ENCODE measurements around the gene TSHZ3. TPM values are rescaled to one million over a fixed set of nuclear protein-coding genes. Genes with fewer than 3 reads are reported as not detected.

Gene TSHZ3
- total RNA-seq, 1 experiment from 2014 or later, result 0.05 TPM

DNA sequence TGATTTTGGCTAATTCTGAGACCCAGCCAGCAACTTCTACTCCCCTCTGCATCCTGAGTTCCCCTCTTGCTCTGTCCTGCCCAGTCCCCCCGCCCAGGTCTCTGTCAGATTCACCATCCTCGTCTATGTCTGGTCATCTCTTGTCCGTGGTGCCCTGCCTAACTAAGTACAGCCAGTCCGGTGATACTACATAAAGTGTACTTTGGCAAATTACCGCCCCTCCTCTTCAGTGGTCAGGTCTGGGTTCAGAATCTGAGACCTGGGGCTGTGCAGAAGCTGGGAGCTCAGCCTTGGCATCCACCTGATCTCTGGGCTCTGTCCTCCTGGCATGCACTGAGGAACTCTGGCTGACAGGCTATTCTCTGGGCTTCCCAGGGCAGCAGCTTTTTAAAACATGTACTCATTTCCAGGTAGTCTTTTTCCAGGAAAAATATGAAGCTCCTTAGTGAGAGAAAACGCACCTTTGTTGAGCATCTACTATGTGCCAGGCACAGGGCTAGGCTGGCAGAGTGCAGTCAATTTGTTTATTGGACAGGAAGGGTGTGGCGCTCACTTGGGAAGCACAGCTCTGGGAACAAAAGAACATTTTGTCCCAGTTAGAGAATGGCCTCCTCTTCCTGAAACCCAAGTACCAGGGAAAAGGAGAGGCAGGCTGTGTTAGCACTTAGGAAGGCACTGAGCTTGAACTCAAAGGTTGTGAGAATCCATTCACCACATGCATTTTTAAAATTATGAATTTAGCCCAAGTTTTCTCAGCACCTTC, 88.9 kb downstream of the TSHZ3 start (continued):
- TF ChIP-seq, protein P1, sequence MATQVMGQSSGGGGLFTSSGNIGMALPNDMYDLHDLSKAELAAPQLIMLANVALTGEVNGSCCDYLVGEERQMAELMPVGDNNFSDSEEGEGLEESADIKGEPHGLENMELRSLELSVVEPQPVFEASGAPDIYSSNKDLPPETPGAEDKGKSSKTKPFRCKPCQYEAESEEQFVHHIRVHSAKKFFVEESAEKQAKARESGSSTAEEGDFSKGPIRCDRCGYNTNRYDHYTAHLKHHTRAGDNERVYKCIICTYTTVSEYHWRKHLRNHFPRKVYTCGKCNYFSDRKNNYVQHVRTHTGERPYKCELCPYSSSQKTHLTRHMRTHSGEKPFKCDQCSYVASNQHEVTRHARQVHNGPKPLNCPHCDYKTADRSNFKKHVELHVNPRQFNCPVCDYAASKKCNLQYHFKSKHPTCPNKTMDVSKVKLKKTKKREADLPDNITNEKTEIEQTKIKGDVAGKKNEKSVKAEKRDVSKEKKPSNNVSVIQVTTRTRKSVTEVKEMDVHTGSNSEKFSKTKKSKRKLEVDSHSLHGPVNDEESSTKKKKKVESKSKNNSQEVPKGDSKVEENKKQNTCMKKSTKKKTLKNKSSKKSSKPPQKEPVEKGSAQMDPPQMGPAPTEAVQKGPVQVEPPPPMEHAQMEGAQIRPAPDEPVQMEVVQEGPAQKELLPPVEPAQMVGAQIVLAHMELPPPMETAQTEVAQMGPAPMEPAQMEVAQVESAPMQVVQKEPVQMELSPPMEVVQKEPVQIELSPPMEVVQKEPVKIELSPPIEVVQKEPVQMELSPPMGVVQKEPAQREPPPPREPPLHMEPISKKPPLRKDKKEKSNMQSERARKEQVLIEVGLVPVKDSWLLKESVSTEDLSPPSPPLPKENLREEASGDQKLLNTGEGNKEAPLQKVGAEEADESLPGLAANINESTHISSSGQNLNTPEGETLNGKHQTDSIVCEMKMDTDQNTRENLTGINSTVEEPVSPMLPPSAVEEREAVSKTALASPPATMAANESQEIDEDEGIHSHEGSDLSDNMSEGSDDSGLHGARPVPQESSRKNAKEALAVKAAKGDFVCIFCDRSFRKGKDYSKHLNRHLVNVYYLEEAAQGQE (IDR thresholded peaks at IDR 0.05; ENCODE audit: low read depth), result no peak

DNA sequence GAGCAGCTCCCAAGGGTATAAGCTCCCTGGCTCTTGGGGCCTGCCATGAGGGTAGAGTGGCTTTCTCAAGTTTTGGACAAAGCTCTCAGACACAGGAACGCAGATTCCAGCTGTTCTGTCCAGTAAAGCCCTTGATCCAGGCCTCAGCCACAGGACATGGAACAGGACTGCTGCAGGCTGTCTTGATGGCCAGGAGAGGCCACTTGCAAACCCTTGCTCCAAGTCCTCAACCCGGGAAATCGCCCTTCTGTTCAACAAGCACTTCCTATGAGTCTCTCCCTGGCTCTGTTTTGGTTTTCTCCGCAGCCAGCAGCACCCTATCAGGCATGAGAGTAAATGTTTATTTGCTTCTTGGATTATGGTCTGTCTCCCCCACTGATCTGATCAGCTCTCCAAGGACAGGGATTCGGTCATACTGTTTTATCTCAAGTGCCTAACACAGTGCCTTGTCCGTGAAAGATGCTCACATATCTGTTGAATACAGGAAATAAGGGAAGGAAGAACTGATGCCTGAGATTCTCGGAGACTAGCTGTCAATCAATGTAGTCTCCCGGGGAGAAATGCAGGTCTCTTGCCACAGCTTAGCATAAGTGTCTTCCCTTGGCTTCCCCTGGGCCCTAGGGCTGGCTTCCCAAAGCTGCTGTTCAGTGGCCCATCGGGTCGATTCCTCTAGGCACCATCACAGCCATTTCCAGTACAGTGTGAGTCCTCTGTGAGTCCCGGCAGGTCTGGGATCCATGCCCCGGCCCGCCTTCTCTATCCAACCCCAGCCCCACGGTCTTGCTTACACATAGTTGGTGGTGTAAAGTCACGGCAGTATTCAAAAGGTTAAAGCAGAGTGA, 90.8 kb downstream of the TSHZ3 start:
- TF ChIP-seq EZH2phosphoT487 (IDR thresholded peaks at IDR 0.05; ENCODE audit: borderline replicate concordance) (no peak), CBX3 (IDR thresholded peaks at IDR 0.05; ENCODE audit: low read depth) (no peak)
- TF ChIP-seq, protein P2, sequence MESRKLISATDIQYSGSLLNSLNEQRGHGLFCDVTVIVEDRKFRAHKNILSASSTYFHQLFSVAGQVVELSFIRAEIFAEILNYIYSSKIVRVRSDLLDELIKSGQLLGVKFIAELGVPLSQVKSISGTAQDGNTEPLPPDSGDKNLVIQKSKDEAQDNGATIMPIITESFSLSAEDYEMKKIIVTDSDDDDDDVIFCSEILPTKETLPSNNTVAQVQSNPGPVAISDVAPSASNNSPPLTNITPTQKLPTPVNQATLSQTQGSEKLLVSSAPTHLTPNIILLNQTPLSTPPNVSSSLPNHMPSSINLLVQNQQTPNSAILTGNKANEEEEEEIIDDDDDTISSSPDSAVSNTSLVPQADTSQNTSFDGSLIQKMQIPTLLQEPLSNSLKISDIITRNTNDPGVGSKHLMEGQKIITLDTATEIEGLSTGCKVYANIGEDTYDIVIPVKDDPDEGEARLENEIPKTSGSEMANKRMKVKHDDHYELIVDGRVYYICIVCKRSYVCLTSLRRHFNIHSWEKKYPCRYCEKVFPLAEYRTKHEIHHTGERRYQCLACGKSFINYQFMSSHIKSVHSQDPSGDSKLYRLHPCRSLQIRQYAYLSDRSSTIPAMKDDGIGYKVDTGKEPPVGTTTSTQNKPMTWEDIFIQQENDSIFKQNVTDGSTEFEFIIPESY (IDR thresholded peaks at IDR 0.05; ENCODE audit: extremely low read depth, insufficient replicate concordance, low read length), result no peak
- DNase-seq (ENCODE audit: low read depth, low spot score) (no peak), ATAC-seq (no peak)
- no peak overlapping the region for H3K4me2 ChIP-seq (ENCODE audit: low read length)
- intact Hi-C loops (cut with micrococcal nuclease), result no loop called here
- H3K9me2 ChIP-seq (ENCODE audit: insufficient read depth), result no peaks in the 10 kb centered on the region
- no peaks in the 10 kb centered on the region for H3K79me2 ChIP-seq (ENCODE audit: insufficient read depth, low read length)
- ChIA-PET CTCF (no interaction called here), POLR2A (no interaction called here), RAD21 (ENCODE audit: low non-redundant PET in 1 of 2, low total read pairs in 2 of 2, uncharacterized antibody in 2 of 2, unreplicated experiment in 2 of 2) (interaction anchor here in 1 of 2 experiments (0.6 kb wide), 1 partner anchor 1243 kb away, joined by 3 read pairs; no protein-coding TSS in a partner anchor)
- no peaks in the 10 kb centered on the region for H3K36me3 ChIP-seq (ENCODE audit: control insufficient read depth in 1 of 2, insufficient read depth in 2 of 2, low read length in 2 of 2)
- H3K27ac ChIP-seq (ENCODE audit: low read depth, low read length), result no peak overlapping the region
- no peak overlapping the region for H2AFZ ChIP-seq (ENCODE audit: low read depth, low read length, poor library complexity, severe bottlenecking)
- H3K4me3 ChIP-seq (replicated peaks in 1 of 2; ENCODE audit: low read depth in 1 of 2, low read length in 2 of 2), result no peak overlapping the region
- H3K4me1 ChIP-seq (ENCODE audit: control insufficient read depth in 1 of 2, insufficient read depth in 2 of 2, low read length in 2 of 2), result no peaks in the 10 kb centered on the region
- no peaks in the 10 kb centered on the region for H4K20me1 ChIP-seq (ENCODE audit: insufficient read depth)
- no peaks in the 10 kb centered on the region for H3K27me3 ChIP-seq (ENCODE audit: insufficient read depth, low read length)
- BruUV-seq (replicated peaks), result no TSS peak
- no peak overlapping the region for H3K9ac ChIP-seq (ENCODE audit: low read length)
- peaks cover 16 to 25% of the 10 kb centered on the region in 2 experiments; a peak in 2 of 4 replicates for H3K9me3 ChIP-seq (ENCODE audit: control insufficient read depth in 1 of 2, insufficient read depth in 1 of 2, low read depth in 1 of 2, low read length in 2 of 2)

Measured in HCT116 (cell line).